Common myeloid progenitor, CD34-positive (primary cell): ENCODE data around the gene MED12L.

Experiments
- CTCF ChIA-PET: fragments of 350-600 bp; sonication (Branson Sonifier 250); formaldehyde crosslinking; loops from one replicate; lab custom pipeline; 2021; ENCODE audit warnings: antibody characterized with exemption; lab: Charles Lee
- POLR2A ChIA-PET: fragments of 350-600 bp; sonication (Branson Sonifier 250); formaldehyde crosslinking; loops from one replicate; lab custom pipeline; 2021; ENCODE audit warnings: antibody characterized with exemption; lab: Charles Lee
- DNase-seq, 3 donors: peaks; one replicate each; pipeline versions ENCODE4 v3.0.0 to v3.0.0-alpha.2; 2013
- H3K27ac ChIP-seq, 2 experiments: 1 replicate in 1 of 2; 2 replicates in 1 of 2; pipeline ENCODE4 v1.7.0; 2013; ENCODE audit warnings: inconsistent platforms in 2 of 2, low read length in 2 of 2, mild to moderate bottlenecking in 2 of 2, low read depth in 1 of 2, moderate library complexity in 1 of 2; ENCODE audit not compliant: severe bottlenecking in 2 of 2, insufficient read depth in 1 of 2, poor library complexity in 1 of 2
- H3K27me3 ChIP-seq, 5 experiments: replicated peaks in 2 of 5; 1 replicate in 3 of 5; 2 replicates in 2 of 5; pipeline versions ENCODE4 v1.6.1 to v1.7.0; 2013; ENCODE audit warnings: low read length in 4 of 5, mild to moderate bottlenecking in 2 of 5, moderate library complexity in 2 of 5, inconsistent platforms in 1 of 5; ENCODE audit not compliant: insufficient read depth in 5 of 5, control insufficient read depth in 4 of 5
- H3K36me3 ChIP-seq, 4 experiments: 1 replicate in 2 of 4; 2 replicates in 2 of 4; pipeline versions ENCODE4 v1.6.1 to v1.7.0; 2013; ENCODE audit warnings: low read length in 3 of 4, control low read depth in 1 of 4, mild to moderate bottlenecking in 1 of 4; ENCODE audit not compliant: control insufficient read depth in 4 of 4, insufficient read depth in 4 of 4
- H3K4me1 ChIP-seq, 4 experiments: 1 replicate in 3 of 4; 2 replicates in 1 of 4; pipeline versions ENCODE4 v1.6.1 to v1.7.1; 2013; ENCODE audit warnings: low read length in 3 of 4, mild to moderate bottlenecking in 3 of 4, control low read depth in 1 of 4, inconsistent platforms in 1 of 4, moderate library complexity in 1 of 4; ENCODE audit not compliant: control insufficient read depth in 4 of 4, insufficient read depth in 4 of 4; ENCODE audit errors: control extremely low read depth in 1 of 4
- H3K4me3 ChIP-seq, 7 experiments: 1 replicate in 4 of 7; 2 replicates in 3 of 7; pipeline versions ENCODE4 v1.5.1 to v1.7.0; 2013; ENCODE audit warnings: mild to moderate bottlenecking in 7 of 7, low read length in 6 of 7, moderate library complexity in 6 of 7, inconsistent platforms in 2 of 7, low read depth in 2 of 7, control low read depth in 1 of 7; ENCODE audit not compliant: insufficient read depth in 4 of 7, control insufficient read depth in 1 of 7; ENCODE audit errors: extremely low read depth in 1 of 7
- H3K9me3 ChIP-seq, 5 experiments: 1 replicate in 4 of 5; 2 replicates in 1 of 5; pipeline versions ENCODE4 v1.6.1 to v1.7.1; 2013; ENCODE audit warnings: low read length in 4 of 5, mild to moderate bottlenecking in 2 of 5, inconsistent platforms in 1 of 5, low read depth in 1 of 5, moderate library complexity in 1 of 5; ENCODE audit not compliant: control insufficient read depth in 4 of 5, insufficient read depth in 2 of 5; ENCODE audit errors: control extremely low read depth in 1 of 5
- WGBS: methylation state at CpG from one replicate; pipeline ENCODE4 v1.1.5; 2013; ENCODE audit not compliant: insufficient coverage; 5-methylcytosine and 5-hydroxymethylcytosine counted together

The MED12L gene

GRCh38 chr3:151178208-151178845, 92.9 kb downstream of the MED12L start:
- 100% methylated on average over 2 of the region's 2 CpGs for WGBS
- ChIA-PET POLR2A (interaction anchor here (1.3 kb wide), 1 partner anchor 11 kb away, joined by 4 read pairs; no protein-coding TSS in a partner anchor), CTCF (interaction anchor here (0.6 to 2.1 kb wide), 9 partner anchors 8 to 140 kb away, joined by 3 to 7 read pairs (median 5); partner anchors contain the start of gene GPR171)
- H3K27me3 ChIP-seq: no peaks in the 10 kb centered on the region
- H3K27ac ChIP-seq: no peak overlapping the region
- H3K4me3 ChIP-seq: no peak overlapping the region
- H3K4me1 ChIP-seq: peaks cover 0 to 15% (median 6%) of the 10 kb centered on the region in 4 experiments
- no peaks in the 10 kb centered on the region for H3K9me3 ChIP-seq
- no peak for DNase-seq
- H3K36me3 ChIP-seq: peaks cover 0 to 27% (median 6%) of the 10 kb centered on the region in 4 experiments

- DNase-seq: no peak
- H3K4me3 ChIP-seq: no peak overlapping the region
- whole genome bisulfite sequencing: 95% methylated on average over 3 of the region's 5 CpGs
- ChIA-PET POLR2A (no interaction called here), CTCF (interaction anchor here (1.2 kb wide), 1 partner anchor 45 kb away, joined by 3 read pairs; no protein-coding TSS in a partner anchor)
- H3K27me3 ChIP-seq: no peaks in the 10 kb centered on the region
- H3K4me1 ChIP-seq: peaks cover 0 to 5% (median 0%) of the 10 kb centered on the region in 4 experiments
- no peaks in the 10 kb centered on the region for H3K9me3 ChIP-seq
- peaks cover 0 to 34% (median 16%) of the 10 kb centered on the region in 4 experiments for H3K36me3 ChIP-seq
- no peak overlapping the region for H3K27ac ChIP-seq
Observed at GRCh38 chr3:151182349-151183079, 97.0 kb downstream of the MED12L start.

GRCh38 chr3:151183265-151183671, 97.8 kb downstream of the MED12L start:
- no peak overlapping the region for H3K27ac ChIP-seq
- ChIA-PET CTCF (interaction anchor here (1.1 to 1.2 kb wide), 2 partner anchors 44 to 95 kb away, joined by 3 read pairs; partner anchors contain the start of gene P2RY14), POLR2A (no interaction called here)
- peaks cover 0 to 5% (median 0%) of the 10 kb centered on the region in 4 experiments for H3K4me1 ChIP-seq
- H3K9me3 ChIP-seq: no peaks in the 10 kb centered on the region
- H3K36me3 ChIP-seq: peaks cover 0 to 30% (median 16%) of the 10 kb centered on the region in 4 experiments
- no peak for DNase-seq
- H3K4me3 ChIP-seq: no peak overlapping the region
- H3K27me3 ChIP-seq: no peaks in the 10 kb centered on the region
- 88% methylated on average over 1 of the region's 5 CpGs for WGBS

GRCh38 chr3:151191095-151191494, 105.6 kb downstream of the MED12L start:
- CTCF ChIA-PET: interaction anchor here (0.8 kb wide), 1 partner anchor 13 kb away, joined by 3 read pairs; no protein-coding TSS in a partner anchor
- Histone ChIP-seq H3K36me3 (peaks cover 5 to 64% (median 21%) of the 10 kb centered on the region in 4 experiments), H3K4me1 (no peaks in the 10 kb centered on the region), H3K27me3 (no peaks in the 10 kb centered on the region), H3K9me3 (peaks cover 0 to 1% (median 0%) of the 10 kb centered on the region in 5 experiments), H3K4me3 (no peak overlapping the region), H3K27ac (no peak overlapping the region)
- DNase-seq: no peak
- POLR2A ChIA-PET: no interaction called here
- WGBS: no CpG with 5 or more reads among the region's 1 CpG

- H3K27me3 ChIP-seq: no peaks in the 10 kb centered on the region
- H3K4me3 ChIP-seq: no peak overlapping the region
- DNase-seq: no peak
- H3K9me3 ChIP-seq: peaks cover 0 to 1% (median 0%) of the 10 kb centered on the region in 5 experiments
- H3K4me1 ChIP-seq: no peaks in the 10 kb centered on the region
- H3K36me3 ChIP-seq: peaks cover 5 to 68% (median 20%) of the 10 kb centered on the region in 4 experiments
- WGBS: 98% methylated on average over 4 of the region's 6 CpGs
- ChIA-PET CTCF (interaction anchor here (1.0 to 1.4 kb wide), 4 partner anchors 14 to 121 kb away, joined by 3 to 5 read pairs (median 4); no protein-coding TSS in a partner anchor), POLR2A (interaction anchor here (0.7 kb wide), 1 partner anchor 9 kb away, joined by 3 read pairs; no protein-coding TSS in a partner anchor)
- H3K27ac ChIP-seq: no peak overlapping the region
Observed at GRCh38 chr3:151192545-151192944, 107.1 kb downstream of the MED12L start.

- Histone ChIP-seq H3K9me3 (peaks cover 0 to 1% (median 0%) of the 10 kb centered on the region in 5 experiments), H3K36me3 (peaks cover 2 to 56% (median 16%) of the 10 kb centered on the region in 4 experiments), H3K4me1 (peaks cover 0 to 9% (median 2%) of the 10 kb centered on the region in 4 experiments), H3K27ac (no peak overlapping the region), H3K27me3 (no peaks in the 10 kb centered on the region), H3K4me3 (no peak overlapping the region)
- DNase-seq: no peak
- CTCF ChIA-PET: interaction anchor here (1.0 kb wide), 1 partner anchor 11 kb away, joined by 3 read pairs; no protein-coding TSS in a partner anchor
- POLR2A ChIA-PET: no interaction called here
- no CpG with 5 or more reads among the region's 1 CpG for WGBS
Observed at GRCh38 chr3:151195826-151196225, 110.4 kb downstream of the MED12L start.
